HepG2 (cell line): ENCODE data around the gene ZIC2. TPM values are rescaled to one million over a fixed set of nuclear protein-coding genes. Genes with fewer than 3 reads are reported as not detected.

Source experiments
- ATAC-seq: fragments of 200-7000 bp; cut with Tn5 transposase; 3 replicates; pipeline ENCODE4 v1.9.1; 2020; ENCODE audit warnings: mild to moderate bottlenecking, moderate library complexity
- BruUV-seq: library from RNA; stranded (reverse); fragments of 400-500 nt; replicated peaks from 2 replicates; lab custom pipeline; 2021; lab: Mats Ljungman, UMichigan
- CTCF ChIA-PET: fragments of 300-600 bp; formaldehyde crosslinking; extraction: SDS; loops from one replicate; lab custom pipeline; 2021; ENCODE audit warnings: low total read pairs, inconsistent platforms, low intra/inter-chr PET ratio; lab: Yijun Ruan, JAX
- POLR2A ChIA-PET: fragments of 350-600 bp; sonication (Branson Sonifier 250); formaldehyde crosslinking; loops from one replicate; lab custom pipeline; 2020; ENCODE audit warnings: antibody characterized with exemption, inconsistent platforms; lab: Yijun Ruan, JAX
- DNase-seq: peaks from one replicate; pipeline ENCODE4 v3.0.0-alpha.2; 2015; ENCODE audit warnings: low spot score
- FAIRE-seq: peaks from 3 replicates; lab custom pipeline; 2011; peaks lifted over from hg19 to GRCh38; lab: Jason Lieb, UNC
- H2AFZ ChIP-seq: one replicate; pipeline ENCODE4 v1.6.1; 2011; ENCODE audit warnings: low read length, inconsistent platforms
- H3K27ac ChIP-seq: fragments of 300-600 bp; 3 replicates; pipeline ENCODE4 v1.8.0; 2011; ENCODE audit warnings: mixed run types, mild to moderate bottlenecking, mixed read lengths, low read length, inconsistent platforms; ENCODE audit not compliant: insufficient read depth; ENCODE audit errors: extremely low read length
- H3K27me3 ChIP-seq, 2 experiments: fragments of 200-600 bp in 1 of 2; 2 replicates in 1 of 2; 3 replicates in 1 of 2; pipeline versions ENCODE4 v1.6.0 to v1.8.0; 2011; ENCODE audit warnings: low read length in 2 of 2, mild to moderate bottlenecking in 2 of 2, moderate library complexity in 2 of 2, inconsistent platforms in 1 of 2; ENCODE audit not compliant: insufficient read depth in 2 of 2, control insufficient read depth in 1 of 2
- H3K36me3 ChIP-seq, 2 experiments: fragments of 200-600 bp in 1 of 2; replicated peaks in 1 of 2; 2 replicates in 1 of 2; 3 replicates in 1 of 2; pipeline versions ENCODE4 v1.5.1 to v1.8.0; 2011; ENCODE audit warnings: low read length in 2 of 2, inconsistent platforms in 1 of 2; ENCODE audit not compliant: insufficient read depth in 2 of 2, control insufficient read depth in 1 of 2
- H3K4me1 ChIP-seq: 2 replicates; pipeline ENCODE4 v1.5.1; 2012; ENCODE audit warnings: low read length, inconsistent platforms; ENCODE audit not compliant: insufficient read depth
- H3K4me2 ChIP-seq: 2 replicates; pipeline ENCODE4 v1.6.0; 2011; ENCODE audit warnings: low read depth, low read length, inconsistent platforms
- H3K4me3 ChIP-seq, 3 experiments: fragments of 200-600 bp in 1 of 3; sonication (generic), shearing (Covaris generic) in 1 of 3; replicated peaks in 1 of 3; 2 replicates each; pipeline ENCODE4 v1.5.1; 2011 to 2016; ENCODE audit warnings: low read length in 3 of 3, inconsistent platforms in 2 of 3, low read depth in 2 of 3, mild to moderate bottlenecking in 2 of 3, control low read depth in 1 of 3, mixed read lengths in 1 of 3; ENCODE audit not compliant: insufficient read depth in 1 of 3
- H3K79me2 ChIP-seq: one replicate; pipeline ENCODE4 v1.6.1; 2011; ENCODE audit warnings: low read length, inconsistent platforms; ENCODE audit not compliant: insufficient read depth
- H3K9ac ChIP-seq: 2 replicates; pipeline ENCODE4 v1.6.0; 2011; ENCODE audit warnings: mild to moderate bottlenecking, low read depth, low read length, inconsistent platforms; ENCODE audit not compliant: insufficient read depth
- H3K9me3 ChIP-seq: 2 replicates; pipeline ENCODE4 v1.5.1; 2012; ENCODE audit warnings: mild to moderate bottlenecking, low read length
- H4K20me1 ChIP-seq: 2 replicates; pipeline ENCODE4 v1.6.0; 2011; ENCODE audit warnings: inconsistent platforms, mild to moderate bottlenecking, low read length, moderate library complexity; ENCODE audit not compliant: insufficient read depth
- JUND ChIP-seq: sonication (generic); formaldehyde crosslinking; IDR thresholded peaks from 2 replicates; pipeline ENCODE4 v1.8.0; 2022; ENCODE audit warnings: mild to moderate bottlenecking, missing genetic modification reagents
- ZBTB3 ChIP-seq: sonication (generic); formaldehyde crosslinking; IDR thresholded peaks from 2 replicates; pipeline ENCODE4 v1.4.0; 2020; ENCODE audit warnings: low read depth, mild to moderate bottlenecking, moderate library complexity, missing genetic modification reagents, borderline replicate concordance
- ZC3H13 ChIP-seq: sonication (generic); formaldehyde crosslinking; IDR thresholded peaks from 2 replicates; pipeline ENCODE4 v1.8.1; 2023; ENCODE audit warnings: mild to moderate bottlenecking, missing genetic modification reagents, moderate library complexity
- ZNF383 ChIP-seq: sonication (generic); formaldehyde crosslinking; IDR thresholded peaks from 2 replicates; pipeline ENCODE4 v1.4.0; 2020; ENCODE audit warnings: missing genetic modification reagents, mild to moderate bottlenecking, borderline replicate concordance
- ZNF441 ChIP-seq: sonication (generic); formaldehyde crosslinking; IDR thresholded peaks from 2 replicates; pipeline ENCODE4 v1.7.0; 2021; ENCODE audit warnings: missing genetic modification reagents, borderline replicate concordance
- ZNF562 ChIP-seq: sonication (generic); formaldehyde crosslinking; IDR thresholded peaks from 2 replicates; pipeline ENCODE4 v1.8.0; 2022; ENCODE audit warnings: missing genetic modification reagents, borderline replicate concordance
- ZNF879 ChIP-seq: sonication (generic); formaldehyde crosslinking; IDR thresholded peaks from 2 replicates; pipeline ENCODE4 v1.8.1; 2023; ENCODE audit warnings: missing genetic modification reagents
- WGBS: methylation state at CpG from one replicate; pipeline ENCODE4 v1.1.6; 2017; ENCODE audit warnings: low lambda C conversion rate; 5-methylcytosine and 5-hydroxymethylcytosine counted together
- in situ Hi-C: cut with HindIII; loops from 2 replicates; pipeline ENCODE4 v1.10.0; 2017; ENCODE audit warnings: low pct_unique_long_range_greater_than_20kb; ENCODE audit not compliant: extremely low pct_ligation_motif_present
- intact Hi-C: fragments of 100-400 bp; cut with micrococcal nuclease; formaldehyde crosslinking; loops from one replicate; pipeline ENCODE4 v1.10.0; 2022; ENCODE audit not compliant: unreplicated experiment
- polyA plus RNA-seq, 8 experiments: library from polyadenylated mRNA; depleted of rRNA in 3 of 8; stranded (reverse) in 7 of 8; unstranded in 1 of 8; fragments of >200 nt; fragmentation: Illumina TruSeq in 4 of 8; extraction: Trizol in 4 of 8; gene quantifications; 2 replicates each; pipeline versions ENCODE4 v1.2.1 to v1.2.3, GENCODE V29; 2011 to 2016; ENCODE audit warnings: low read depth in 4 of 8, missing spikeins in 1 of 8, mixed read lengths in 1 of 8; ENCODE audit not compliant: insufficient read depth in 1 of 8
- total RNA-seq, 5 experiments: library from RNA; depleted of rRNA; stranded (reverse); fragments of >200 nt; fragmentation: Illumina TruSeq; extraction: Trizol; gene quantifications; 2 replicates each; pipeline ENCODE4 v1.2.3, GENCODE V29; 2016; ENCODE audit warnings: low read depth in 1 of 5
- TF ChIP-seq, protein P1 (sequence below): sonication (generic); formaldehyde crosslinking; IDR thresholded peaks from 2 replicates; pipeline ENCODE4 v1.5.0; 2020; ENCODE audit warnings: missing genetic modification reagents
- TF ChIP-seq, protein P2 (sequence below), 2 experiments: fragments of 450-650 bp in 1 of 2; sonication (generic) in 1 of 2; formaldehyde crosslinking in 1 of 2; IDR thresholded peaks; 2 replicates each; pipeline versions ENCODE4 v1.6.1 to v1.8.0; 2016 to 2022; ENCODE audit warnings: antibody characterized with exemption in 1 of 2, mild to moderate bottlenecking in 1 of 2, missing genetic modification reagents in 1 of 2

The ZIC2 gene
- total and polyA plus RNA-seq, 2 of the 13 experiments (the other 11 are each of a cell fraction or from before 2014, with no cell fraction given) = 0.13 TPM; not detected in 1

DNA sequence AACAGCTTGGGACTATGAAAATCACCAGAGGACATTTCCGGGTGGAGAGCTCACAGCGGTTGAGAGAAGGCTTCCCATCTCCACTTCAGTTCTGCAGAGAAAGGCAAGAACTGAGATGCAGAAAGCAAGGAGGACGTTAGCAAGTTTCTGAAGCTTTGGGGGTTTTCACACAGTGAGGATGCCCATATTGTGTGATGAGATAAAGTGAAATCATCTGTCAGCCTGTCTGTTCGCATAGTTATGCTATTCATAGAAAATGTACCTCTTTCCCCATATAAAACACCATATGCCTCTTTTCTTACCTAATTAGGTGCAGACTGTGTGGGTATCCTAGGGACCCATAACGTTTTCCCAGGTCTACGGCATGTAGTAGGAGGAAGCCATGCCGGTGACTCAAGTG, 37.5 kb upstream of the ZIC2 start (continued):
- TF ChIP-seq, protein P1, sequence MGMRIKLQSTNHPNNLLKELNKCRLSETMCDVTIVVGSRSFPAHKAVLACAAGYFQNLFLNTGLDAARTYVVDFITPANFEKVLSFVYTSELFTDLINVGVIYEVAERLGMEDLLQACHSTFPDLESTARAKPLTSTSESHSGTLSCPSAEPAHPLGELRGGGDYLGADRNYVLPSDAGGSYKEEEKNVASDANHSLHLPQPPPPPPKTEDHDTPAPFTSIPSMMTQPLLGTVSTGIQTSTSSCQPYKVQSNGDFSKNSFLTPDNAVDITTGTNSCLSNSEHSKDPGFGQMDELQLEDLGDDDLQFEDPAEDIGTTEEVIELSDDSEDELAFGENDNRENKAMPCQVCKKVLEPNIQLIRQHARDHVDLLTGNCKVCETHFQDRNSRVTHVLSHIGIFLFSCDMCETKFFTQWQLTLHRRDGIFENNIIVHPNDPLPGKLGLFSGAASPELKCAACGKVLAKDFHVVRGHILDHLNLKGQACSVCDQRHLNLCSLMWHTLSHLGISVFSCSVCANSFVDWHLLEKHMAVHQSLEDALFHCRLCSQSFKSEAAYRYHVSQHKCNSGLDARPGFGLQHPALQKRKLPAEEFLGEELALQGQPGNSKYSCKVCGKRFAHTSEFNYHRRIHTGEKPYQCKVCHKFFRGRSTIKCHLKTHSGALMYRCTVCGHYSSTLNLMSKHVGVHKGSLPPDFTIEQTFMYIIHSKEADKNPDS = no peak
- no peak for TF ChIP-seq ZNF441

DNA sequence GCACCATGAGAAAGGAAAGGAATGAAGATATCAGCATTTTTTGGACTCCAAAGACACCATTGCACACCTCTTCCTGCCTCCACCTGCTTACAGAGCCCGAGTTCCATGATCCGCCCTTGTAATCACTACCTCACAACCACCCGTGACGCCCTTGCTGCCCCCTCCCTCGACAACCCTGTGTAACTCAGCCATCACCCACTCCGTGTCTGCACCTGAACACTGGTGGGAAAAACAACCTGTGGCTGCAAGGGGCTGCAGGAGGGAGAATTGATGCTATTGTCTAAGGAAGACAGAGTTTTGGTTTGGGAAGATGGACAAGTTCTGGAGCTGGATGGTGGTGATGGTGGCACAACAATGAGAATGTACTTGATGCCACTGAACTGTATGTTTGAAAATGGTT, 37.0 kb upstream of the ZIC2 start:
- ATAC-seq = no peak
- no TSS peak for BruUV-seq
- Histone ChIP-seq H3K4me2 (no peak overlapping the region), H2AFZ (no peak overlapping the region), H3K4me3 (no peak overlapping the region), H3K27me3 (peaks cover 2 to 27% of the 10 kb centered on the region in 2 experiments; a peak in 4 of 5 replicates), H4K20me1 (no peaks in the 10 kb centered on the region), H3K79me2 (no peaks in the 10 kb centered on the region), H3K36me3 (no peaks in the 10 kb centered on the region), H3K9ac (no peak overlapping the region), H3K9me3 (no peaks in the 10 kb centered on the region), H3K27ac (no peak overlapping the region), H3K4me1 (peaks cover 33% of the 10 kb centered on the region)
- FAIRE-seq = no peak
- 72% methylated on average over 6 of the region's 6 CpGs for WGBS
- ChIA-PET POLR2A (no interaction called here), CTCF (no interaction called here)
- no peak for DNase-seq
- TF ChIP-seq ZNF383 (CRISPR knock-in tag) (no peak), ZNF879 (CRISPR knock-in tag) (no peak), ZBTB3 (CRISPR knock-in tag) (no peak), ZNF562 (no peak), ZC3H13 (CRISPR knock-in tag) (no peak), JUND (CRISPR knock-in tag) (no peak)
- TF ChIP-seq, protein P2, sequence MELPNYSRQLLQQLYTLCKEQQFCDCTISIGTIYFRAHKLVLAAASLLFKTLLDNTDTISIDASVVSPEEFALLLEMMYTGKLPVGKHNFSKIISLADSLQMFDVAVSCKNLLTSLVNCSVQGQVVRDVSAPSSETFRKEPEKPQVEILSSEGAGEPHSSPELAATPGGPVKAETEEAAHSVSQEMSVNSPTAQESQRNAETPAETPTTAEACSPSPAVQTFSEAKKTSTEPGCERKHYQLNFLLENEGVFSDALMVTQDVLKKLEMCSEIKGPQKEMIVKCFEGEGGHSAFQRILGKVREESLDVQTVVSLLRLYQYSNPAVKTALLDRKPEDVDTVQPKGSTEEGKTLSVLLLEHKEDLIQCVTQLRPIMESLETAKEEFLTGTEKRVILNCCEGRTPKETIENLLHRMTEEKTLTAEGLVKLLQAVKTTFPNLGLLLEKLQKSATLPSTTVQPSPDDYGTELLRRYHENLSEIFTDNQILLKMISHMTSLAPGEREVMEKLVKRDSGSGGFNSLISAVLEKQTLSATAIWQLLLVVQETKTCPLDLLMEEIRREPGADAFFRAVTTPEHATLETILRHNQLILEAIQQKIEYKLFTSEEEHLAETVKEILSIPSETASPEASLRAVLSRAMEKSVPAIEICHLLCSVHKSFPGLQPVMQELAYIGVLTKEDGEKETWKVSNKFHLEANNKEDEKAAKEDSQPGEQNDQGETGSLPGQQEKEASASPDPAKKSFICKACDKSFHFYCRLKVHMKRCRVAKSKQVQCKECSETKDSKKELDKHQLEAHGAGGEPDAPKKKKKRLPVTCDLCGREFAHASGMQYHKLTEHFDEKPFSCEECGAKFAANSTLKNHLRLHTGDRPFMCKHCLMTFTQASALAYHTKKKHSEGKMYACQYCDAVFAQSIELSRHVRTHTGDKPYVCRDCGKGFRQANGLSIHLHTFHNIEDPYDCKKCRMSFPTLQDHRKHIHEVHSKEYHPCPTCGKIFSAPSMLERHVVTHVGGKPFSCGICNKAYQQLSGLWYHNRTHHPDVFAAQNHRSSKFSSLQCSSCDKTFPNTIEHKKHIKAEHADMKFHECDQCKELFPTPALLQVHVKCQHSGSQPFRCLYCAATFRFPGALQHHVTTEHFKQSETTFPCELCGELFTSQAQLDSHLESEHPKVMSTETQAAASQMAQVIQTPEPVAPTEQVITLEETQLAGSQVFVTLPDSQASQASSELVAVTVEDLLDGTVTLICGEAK (IDR thresholded peaks at IDR 0.05) = no peak
- TF ChIP-seq, protein P2 (CRISPR knock-in tag; IDR thresholded peaks at IDR 0.05) = no peak
- in situ Hi-C loops = no loop called here
- intact Hi-C loops = no loop called here
